IPS-20b (cell line): ENCODE data around the gene CDH24.

ENCODE experiments used
- H3K27ac ChIP-seq: one replicate; pipeline ENCODE4 v1.5.1; 2013; ENCODE audit warnings: low read length
- H3K27me3 ChIP-seq: 2 replicates; pipeline ENCODE4 v1.6.1; 2013; ENCODE audit warnings: mild to moderate bottlenecking, low read length, inconsistent platforms; ENCODE audit not compliant: insufficient read depth
- H3K36me3 ChIP-seq: 2 replicates; pipeline ENCODE4 v1.6.1; 2013; ENCODE audit warnings: low read depth, mild to moderate bottlenecking, inconsistent platforms, low read length, moderate library complexity; ENCODE audit not compliant: insufficient read depth
- H3K4me1 ChIP-seq: 2 replicates; pipeline ENCODE4 v1.6.1; 2013; ENCODE audit warnings: mild to moderate bottlenecking, control low read depth, inconsistent platforms, low read length, moderate library complexity; ENCODE audit not compliant: insufficient read depth
- H3K4me3 ChIP-seq: 2 replicates; pipeline ENCODE4 v1.5.1; 2013; ENCODE audit warnings: mild to moderate bottlenecking, low read length, inconsistent platforms
- H3K9ac ChIP-seq: 2 replicates; pipeline ENCODE4 v1.6.1; 2013; ENCODE audit warnings: low read depth, mild to moderate bottlenecking, inconsistent platforms, low read length, moderate library complexity
- H3K9me3 ChIP-seq: 2 replicates; pipeline ENCODE4 v1.6.1; 2013; ENCODE audit warnings: mild to moderate bottlenecking, low read depth, low read length, inconsistent platforms; ENCODE audit not compliant: insufficient read depth

The CDH24 gene

DNA sequence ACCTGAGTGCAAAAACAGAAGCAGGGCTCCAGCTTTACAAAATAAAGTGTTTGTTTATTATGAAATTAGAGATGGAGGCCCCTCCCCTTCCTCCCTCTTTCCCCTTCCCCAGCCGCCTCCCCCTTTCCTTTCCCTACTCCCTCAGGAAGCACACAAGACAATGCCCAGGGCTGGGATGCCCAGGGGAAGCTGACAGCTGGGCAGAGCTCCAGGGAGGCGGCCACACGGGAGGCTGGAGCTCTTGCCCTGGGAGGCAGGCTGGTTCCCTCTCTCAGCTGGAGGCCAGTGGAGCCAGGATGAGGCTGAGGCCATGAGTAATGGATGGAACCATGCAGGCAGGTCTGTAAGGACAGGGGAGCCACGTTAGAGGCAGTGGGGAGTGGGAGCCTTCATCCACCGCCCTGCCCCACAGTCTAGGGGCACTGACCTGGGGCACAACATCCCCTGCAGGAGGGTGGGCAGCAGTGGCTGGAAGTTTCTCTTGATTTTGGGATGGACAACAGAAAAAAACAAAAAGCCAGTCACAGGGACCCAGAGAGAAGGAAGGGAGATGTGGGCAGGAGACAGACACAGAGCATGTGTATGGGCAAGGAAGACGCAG, 10.2 kb downstream of the CDH24 start:
- peaks cover 16% of the 10 kb centered on the region for H3K36me3 ChIP-seq
- no peaks in the 10 kb centered on the region for H3K9me3 ChIP-seq
- no peaks in the 10 kb centered on the region for H3K4me1 ChIP-seq
- H3K9ac ChIP-seq, result no peak overlapping the region; the same call in 1 of the 2 replicates
- no peak overlapping the region for H3K27ac ChIP-seq
- no peaks in the 10 kb centered on the region for H3K27me3 ChIP-seq
- no peak overlapping the region for H3K4me3 ChIP-seq

DNA sequence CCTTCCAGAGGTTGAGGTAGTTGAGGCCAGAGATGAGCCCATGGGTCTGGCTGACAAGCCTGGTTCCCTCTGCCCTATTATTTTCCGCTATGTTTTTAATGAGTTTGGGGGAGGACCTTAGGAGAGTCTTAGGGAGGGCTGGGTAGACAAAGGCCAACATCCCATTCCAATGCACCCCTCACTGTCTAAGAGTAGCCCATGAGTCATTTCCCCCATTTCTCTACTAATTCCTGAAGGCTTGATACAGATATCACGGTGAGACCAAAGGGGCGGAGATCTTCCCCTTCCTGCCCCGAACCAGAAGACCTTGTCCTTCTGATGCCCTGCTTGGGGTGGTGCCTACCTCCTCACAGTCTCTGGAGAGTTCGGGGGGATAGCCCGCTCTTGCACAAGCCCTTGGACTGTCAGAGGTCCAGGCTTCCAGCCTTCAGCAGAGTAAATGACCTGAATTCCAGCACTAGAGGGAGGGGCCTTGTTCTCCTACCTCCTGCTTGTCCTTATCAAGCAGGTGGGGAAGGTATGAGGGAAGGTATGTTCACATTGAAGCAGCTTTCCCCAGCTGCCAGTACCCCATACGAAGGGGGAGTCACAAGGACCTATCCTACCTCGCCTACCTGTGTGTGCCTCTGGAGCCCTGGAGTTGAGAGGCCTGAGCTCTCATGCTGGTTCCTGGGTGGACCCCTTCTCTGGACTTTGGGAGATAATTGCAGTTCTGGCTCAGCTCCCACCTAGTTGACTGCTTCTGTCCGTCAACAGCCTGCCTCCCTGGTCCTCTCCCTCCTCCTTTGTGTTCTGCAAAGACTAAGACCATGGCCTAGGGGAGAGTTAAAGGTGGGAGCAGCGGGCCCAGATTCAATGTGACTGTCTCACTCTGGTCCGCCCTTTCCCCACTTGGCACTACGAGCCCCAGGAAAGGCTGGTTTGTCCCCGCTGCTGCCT, 11.6 kb downstream of the CDH24 start:
- H3K27ac ChIP-seq, result no peak overlapping the region
- H3K9ac ChIP-seq, result no peak overlapping the region
- no peaks in the 10 kb centered on the region for H3K27me3 ChIP-seq
- H3K36me3 ChIP-seq, result peaks cover 12% of the 10 kb centered on the region
- H3K9me3 ChIP-seq, result no peaks in the 10 kb centered on the region
- H3K4me3 ChIP-seq, result no peak overlapping the region
- no peaks in the 10 kb centered on the region for H3K4me1 ChIP-seq

- no peaks in the 10 kb centered on the region for H3K4me1 ChIP-seq
- peaks cover 4% of the 10 kb centered on the region; the same call in 1 of the 2 replicates for H3K36me3 ChIP-seq
- no peak overlapping the region for H3K27ac ChIP-seq
- no peaks in the 10 kb centered on the region for H3K9me3 ChIP-seq
- H3K27me3 ChIP-seq, result no peaks in the 10 kb centered on the region
- no peak overlapping the region for H3K4me3 ChIP-seq
- no peak overlapping the region for H3K9ac ChIP-seq
These were observed 12.5 kb downstream of the CDH24 start for GRCh38 chr14:23044840-23045239.

DNA sequence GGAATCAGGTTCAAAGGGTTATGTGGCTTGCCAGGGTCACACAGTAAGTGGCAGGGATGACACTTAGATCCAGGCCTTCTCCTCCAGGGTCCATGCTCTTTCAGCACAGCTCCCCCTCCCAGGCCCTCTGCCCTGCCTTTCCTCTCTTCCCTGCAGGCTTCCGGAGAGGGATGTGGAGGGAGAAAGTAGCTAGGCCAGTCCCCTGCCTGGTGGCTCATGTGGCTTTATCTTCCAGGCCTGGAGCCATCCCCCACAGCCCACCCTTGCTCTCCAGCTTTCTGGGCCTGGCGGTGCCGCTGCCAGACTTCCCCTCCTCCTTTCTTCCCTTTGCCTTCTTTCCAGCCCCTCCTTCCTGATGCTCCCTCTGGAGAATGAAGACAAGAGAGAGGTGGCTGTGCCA, 13.6 kb downstream of the CDH24 start:
- no peaks in the 10 kb centered on the region; the same call in 1 of the 2 replicates for H3K36me3 ChIP-seq
- no peaks in the 10 kb centered on the region for H3K27me3 ChIP-seq
- H3K27ac ChIP-seq, result no peak overlapping the region
- H3K9ac ChIP-seq, result no peak overlapping the region
- no peaks in the 10 kb centered on the region for H3K9me3 ChIP-seq
- H3K4me1 ChIP-seq, result no peaks in the 10 kb centered on the region
- no peak overlapping the region for H3K4me3 ChIP-seq

GRCh38 chr14:23043145-23043544, 14.2 kb downstream of the CDH24 start:
- Histone ChIP-seq H3K9ac (no peak overlapping the region), H3K27ac (no peak overlapping the region), H3K4me3 (no peak overlapping the region), H3K4me1 (no peaks in the 10 kb centered on the region), H3K27me3 (no peaks in the 10 kb centered on the region), H3K9me3 (no peaks in the 10 kb centered on the region), H3K36me3 (no peaks in the 10 kb centered on the region)

- H3K9me3 ChIP-seq, result no peaks in the 10 kb centered on the region
- H3K36me3 ChIP-seq, result no peaks in the 10 kb centered on the region
- no peaks in the 10 kb centered on the region for H3K27me3 ChIP-seq
- H3K4me3 ChIP-seq, result no peak within 1 kb of the TSS
- no peak within 1 kb of the TSS for H3K9ac ChIP-seq
- H3K27ac ChIP-seq, result no peak within 1 kb of the TSS
- no peaks in the 10 kb centered on the region for H3K4me1 ChIP-seq
These were observed 15.0 kb downstream of the CDH24 start, which contains the start of gene PSMB11 for GRCh38 chr14:23042162-23042965. Gene PSMB11 (plus strand): TSS chr14:23042212. CDS start chr14:23042226, 14 bp downstream.

DNA sequence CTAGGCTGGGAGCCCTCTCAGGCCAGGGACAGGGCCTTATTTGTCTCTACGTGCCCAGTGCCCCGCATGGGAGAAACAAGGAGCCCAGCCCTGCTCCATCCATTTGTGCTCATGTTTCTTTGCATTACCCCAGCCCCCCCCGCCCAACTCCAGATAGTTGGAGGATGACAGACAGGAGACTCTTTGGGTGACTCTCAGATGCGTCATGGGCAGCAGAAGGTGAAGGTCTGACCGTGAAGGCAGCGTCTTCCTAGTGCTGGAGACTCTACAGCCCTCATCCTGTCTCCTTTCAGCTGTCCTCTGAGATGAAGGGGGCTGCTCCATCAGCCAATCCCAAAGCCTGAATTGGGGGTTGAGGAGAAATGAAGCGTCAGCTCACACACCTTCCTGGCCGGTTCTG, 15.6 kb downstream of the CDH24 start:
- Histone ChIP-seq H3K27ac (no peak overlapping the region), H3K4me3 (no peak overlapping the region), H3K9me3 (no peaks in the 10 kb centered on the region), H3K4me1 (no peaks in the 10 kb centered on the region), H3K9ac (no peak overlapping the region), H3K36me3 (no peaks in the 10 kb centered on the region), H3K27me3 (no peaks in the 10 kb centered on the region)

DNA sequence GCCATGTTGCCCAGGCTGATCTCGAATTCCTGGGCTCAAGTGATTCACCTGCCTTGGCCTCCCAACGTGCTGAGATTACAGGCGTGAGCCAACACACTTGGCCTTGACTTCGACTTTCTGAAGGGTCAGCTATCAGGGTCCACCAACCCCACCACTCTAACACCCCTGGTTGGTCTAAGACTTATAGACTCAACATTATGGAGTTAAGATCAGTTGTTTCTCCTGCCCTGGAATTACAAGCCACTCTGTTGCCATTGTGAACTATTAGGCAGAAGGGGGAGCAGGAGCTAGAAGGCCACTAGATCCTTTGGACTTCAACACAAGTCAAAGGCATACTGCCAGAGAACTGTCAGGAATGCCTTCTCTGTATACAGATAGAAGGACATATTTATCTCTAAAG, 17.2 kb downstream of the CDH24 start:
- peaks cover 5% of the 10 kb centered on the region; the same call in 1 of the 2 replicates for H3K4me1 ChIP-seq
- no peak overlapping the region for H3K27ac ChIP-seq
- no peak overlapping the region for H3K9ac ChIP-seq
- no peaks in the 10 kb centered on the region for H3K9me3 ChIP-seq
- H3K27me3 ChIP-seq, result no peaks in the 10 kb centered on the region
- H3K36me3 ChIP-seq, result no peaks in the 10 kb centered on the region
- H3K4me3 ChIP-seq, result no peak overlapping the region

- Histone ChIP-seq H3K4me1 (peaks cover 5% of the 10 kb centered on the region; the same call in 1 of the 2 replicates), H3K27ac (peak overlapping the region; percentile 95), H3K9ac (peak overlapping the region; percentile 99; the same call in 1 of the 2 replicates), H3K4me3 (peak overlapping the region; percentile 80), H3K36me3 (peaks cover 32% of the 10 kb centered on the region), H3K9me3 (no peaks in the 10 kb centered on the region), H3K27me3 (no peaks in the 10 kb centered on the region)
These were observed 21.8 kb downstream of the CDH24 start for GRCh38 chr14:23035303-23036144.

GRCh38 chr14:23034498-23035302, 22.6 kb downstream of the CDH24 start, which contains the start of gene PSMB5:
Gene PSMB5 (minus strand): TSS chr14:23034900. CDS start chr14:23034881, 19 bp downstream.
- Histone ChIP-seq H3K27ac (peak within 1 kb of the TSS; percentile 95), H3K36me3 (peaks cover 35% of the 10 kb centered on the region), H3K9ac (peak within 1 kb of the TSS; percentile 99), H3K4me1 (peaks cover 5% of the 10 kb centered on the region; the same call in 1 of the 2 replicates), H3K9me3 (no peaks in the 10 kb centered on the region), H3K4me3 (peak within 1 kb of the TSS; percentile 80), H3K27me3 (no peaks in the 10 kb centered on the region)
